Activated CD8-positive, alpha-beta memory T cell treated with anti-CD3 and anti-CD28 coated beads, Interleukin-2, amount 50 U/mL, for 1 hour (primary cell): ENCODE results near the gene GLIS1.
"Not testable (repeated sequence)": the region's sequence is repeated elsewhere in the genome, so short reads cannot be mapped to it uniquely, and the experiment has no call there.

Experiments
- DNase-seq: peaks from one replicate; pipeline ENCODE4 v3.0.0-alpha.2; 2020; ENCODE audit errors: extremely low read depth

Gene GLIS1

DNA sequence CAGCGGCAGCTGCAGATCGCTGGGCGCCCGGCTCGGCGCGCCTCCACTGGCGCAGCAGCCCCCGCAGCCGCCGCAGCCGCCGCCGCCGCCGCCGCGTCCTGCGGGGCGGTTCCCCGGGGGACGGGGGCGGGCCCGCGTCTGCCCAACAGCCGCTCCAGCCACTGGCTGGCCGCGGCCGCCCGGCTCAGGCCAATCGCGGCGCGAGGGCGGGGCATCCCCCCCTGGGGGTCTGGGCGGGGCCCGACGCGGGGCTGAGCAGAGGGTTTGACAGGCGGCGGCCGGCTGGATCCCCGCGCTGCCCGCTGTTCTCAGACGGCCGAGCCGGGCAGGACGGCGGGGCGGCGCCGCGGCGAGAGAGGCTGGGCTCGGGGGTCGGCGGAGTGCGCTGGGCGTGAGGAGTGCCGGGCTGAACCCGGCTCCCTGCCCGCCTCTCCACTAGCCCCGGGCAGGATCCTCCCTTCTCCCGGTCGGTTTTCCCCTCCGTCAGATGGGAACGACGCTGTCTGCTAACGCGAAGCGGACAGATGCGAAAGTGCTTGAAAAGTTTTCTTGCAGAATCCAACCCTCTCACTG, at the start of gene GLIS1:
Gene GLIS1, minus strand, starts transcription at position 56 of the 573 bp plus-strand sequence. CDS start 1,100 bp downstream, outside the sequence.
- DNase-seq = no peak

DNA sequence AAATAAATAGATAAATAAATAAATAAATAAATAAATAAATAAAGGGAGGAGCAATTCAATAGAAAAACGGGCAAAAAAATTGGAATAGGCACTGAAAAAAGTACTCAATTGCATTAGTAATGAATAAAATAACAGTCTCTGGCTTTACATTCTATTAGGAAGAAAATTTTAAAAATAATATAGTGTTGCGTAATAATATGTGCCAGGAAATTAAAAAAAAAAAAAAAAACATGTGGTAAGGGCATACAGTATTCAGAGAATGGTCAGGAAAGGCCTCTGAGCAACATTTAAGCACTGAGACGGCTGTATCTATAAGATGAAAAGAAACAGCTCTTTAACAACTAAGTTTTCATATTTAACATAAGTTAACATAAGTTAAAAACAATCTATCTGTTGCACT, 48.7 kb upstream of the GLIS1 start:
- no peak for DNase-seq

DNA sequence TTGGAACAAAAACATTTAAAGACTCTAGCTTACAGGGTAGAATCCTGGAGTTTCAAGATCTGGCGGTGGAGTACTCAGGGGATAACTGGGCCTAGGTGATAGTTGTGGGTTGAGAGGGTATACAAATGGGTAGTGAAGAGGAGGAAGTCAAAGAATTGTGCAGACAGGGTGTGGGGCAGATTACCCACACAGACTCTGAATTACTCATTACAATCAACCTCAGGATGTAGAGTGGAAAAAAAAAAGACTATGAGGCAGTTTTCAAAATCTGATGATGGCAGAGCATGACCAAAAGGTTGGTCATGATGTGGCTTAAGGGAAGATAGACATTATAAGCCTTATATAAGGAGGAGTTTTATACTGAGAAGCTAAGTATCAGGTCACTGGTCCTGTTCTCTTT, 44.1 kb upstream of the GLIS1 start:
- no peak for DNase-seq

DNA sequence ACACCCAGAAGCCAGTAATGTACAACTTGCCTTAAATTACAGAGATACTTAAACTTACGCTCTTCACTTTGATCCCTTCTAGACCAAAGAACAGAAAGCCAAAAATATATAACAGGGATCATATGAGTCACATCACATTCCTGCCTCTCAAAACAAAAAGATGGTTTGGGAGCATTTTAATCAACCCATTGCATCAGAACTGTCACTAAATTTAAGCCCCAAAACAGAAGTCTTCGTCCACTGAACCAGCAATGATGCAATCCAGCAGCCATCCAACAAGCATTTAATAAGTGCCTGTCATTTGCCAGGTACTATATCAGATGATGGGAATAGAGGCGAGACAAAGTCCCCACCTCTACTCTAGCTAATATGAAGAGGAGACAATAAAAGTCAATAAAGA, 42.7 kb upstream of the GLIS1 start:
- no peak for DNase-seq

DNA sequence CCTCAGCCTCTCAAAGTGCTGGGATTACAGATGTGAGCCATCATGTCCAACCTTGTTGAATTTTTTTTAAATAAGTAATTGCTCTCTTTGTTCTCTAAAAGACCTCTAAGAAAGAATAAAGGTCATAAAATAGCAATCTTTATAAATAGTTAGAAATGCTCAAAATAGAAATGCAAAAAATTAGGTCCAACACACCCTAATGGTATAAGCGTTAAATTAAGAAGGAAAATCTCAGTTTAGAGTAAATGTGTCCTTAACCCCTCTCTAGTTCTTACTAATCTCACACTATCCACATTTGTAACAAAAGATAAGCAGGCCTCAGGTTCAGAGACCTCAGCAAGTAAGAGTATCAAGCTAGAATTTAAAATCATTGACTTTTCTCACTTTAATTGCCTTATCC, 38.3 kb upstream of the GLIS1 start:
- no peak for DNase-seq

DNA sequence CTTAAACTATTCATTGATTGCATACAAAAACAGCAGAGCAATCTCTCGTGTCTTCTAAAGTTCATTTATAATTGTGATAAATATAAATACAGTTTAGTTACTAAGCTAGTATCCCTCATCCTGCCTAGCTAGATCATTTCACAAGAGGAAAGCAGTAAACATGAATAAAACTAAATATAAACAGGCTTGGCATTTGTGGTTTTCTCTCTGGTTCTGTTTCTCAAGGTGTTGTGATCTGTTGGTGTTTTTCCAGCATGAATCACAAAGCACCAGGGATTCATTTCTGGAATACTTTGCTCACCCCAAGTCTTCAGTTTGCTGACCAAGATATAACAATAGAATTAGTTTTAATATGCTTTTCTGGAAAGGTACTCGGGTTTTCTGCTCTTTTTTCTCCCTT, 32.7 kb upstream of the GLIS1 start:
- no peak for DNase-seq

DNA sequence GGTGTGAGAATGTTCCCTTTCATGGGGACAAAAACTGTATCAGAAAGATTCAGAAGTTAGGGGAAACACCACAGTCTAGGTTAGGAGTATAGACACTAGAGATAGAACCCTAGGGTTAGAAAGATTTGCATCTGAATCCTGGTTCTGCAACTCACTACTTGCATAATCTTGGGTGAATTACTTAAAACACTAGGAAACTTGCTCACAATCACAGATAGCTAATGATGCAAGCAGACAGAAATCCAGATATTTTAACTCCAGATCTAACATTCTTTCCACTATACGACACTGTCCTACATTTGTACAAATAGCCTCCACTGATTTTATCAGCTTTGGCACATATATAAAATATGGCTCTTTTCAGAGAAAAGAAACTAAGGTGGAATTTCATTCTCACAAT, 30.8 kb upstream of the GLIS1 start:
- DNase-seq = no peak

DNA sequence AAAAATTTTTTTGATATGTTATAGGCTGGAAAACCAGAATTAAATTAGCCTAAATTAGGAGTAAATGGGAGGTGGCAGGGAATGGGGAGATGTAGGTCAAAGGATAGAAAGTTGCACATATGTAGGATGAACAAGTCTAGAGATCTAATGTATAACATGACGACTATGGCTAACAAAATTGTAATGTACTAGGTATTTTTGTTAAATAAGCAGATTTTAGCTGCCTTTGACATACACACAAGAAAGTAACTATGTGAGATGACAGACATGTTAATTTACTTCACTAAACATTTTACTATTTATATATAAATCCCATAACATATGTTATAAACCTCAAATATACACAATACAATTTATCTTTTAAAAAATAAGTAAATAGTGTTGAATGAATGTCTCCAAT, 30.2 kb upstream of the GLIS1 start:
- DNase-seq = no peak

DNA sequence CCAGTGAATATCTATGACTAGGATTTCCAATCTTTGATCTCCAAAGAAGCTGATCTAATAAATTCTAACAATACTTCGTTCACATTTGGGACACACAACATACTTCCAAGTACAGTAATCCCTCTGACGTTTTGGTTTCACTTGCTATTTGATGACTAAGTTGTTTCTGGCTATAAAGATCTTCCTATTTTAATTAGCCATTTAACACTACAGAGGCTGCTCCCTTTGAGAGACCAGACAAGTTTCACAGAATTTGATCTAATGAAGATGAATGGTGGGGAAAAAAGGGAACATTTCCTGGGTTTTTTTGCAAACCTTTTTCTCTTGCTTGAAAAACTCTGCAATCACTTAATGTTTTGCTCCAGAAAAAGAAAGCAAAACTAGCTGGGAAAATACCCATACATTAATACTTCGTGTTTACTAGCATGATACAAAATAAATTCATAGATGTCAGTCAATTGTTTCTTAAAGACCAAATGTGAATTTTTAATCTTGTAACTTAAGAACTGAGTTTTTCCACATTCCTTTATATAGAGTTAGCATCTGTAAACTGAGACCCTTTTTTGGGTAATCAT, 28.0 kb upstream of the GLIS1 start:
- DNase-seq = no peak

DNA sequence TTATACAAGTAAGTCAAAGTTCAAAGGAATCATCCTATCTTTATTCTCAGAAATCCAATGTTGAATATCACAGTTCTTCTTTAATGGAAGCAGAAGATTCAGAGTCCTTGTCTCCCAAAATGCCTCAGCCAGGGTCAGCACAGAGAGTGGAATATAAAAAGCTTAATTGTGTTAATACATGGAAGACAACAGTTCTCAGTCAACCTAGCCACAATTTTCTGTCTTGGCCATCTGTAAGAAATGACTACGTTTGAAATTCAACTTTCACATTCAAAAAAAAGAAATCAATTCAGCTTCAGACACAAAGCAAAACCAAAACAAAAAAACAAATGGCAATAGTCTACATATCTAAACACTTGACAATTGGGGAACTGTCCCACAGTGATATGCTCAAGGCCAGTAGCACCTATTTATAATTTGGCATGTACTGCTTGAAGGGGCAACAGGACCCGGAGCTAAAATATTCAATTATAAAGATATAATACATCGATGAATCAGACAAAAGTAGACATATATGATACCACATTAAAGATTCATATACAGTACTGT, 27.3 kb upstream of the GLIS1 start:
- no peak for DNase-seq

DNA sequence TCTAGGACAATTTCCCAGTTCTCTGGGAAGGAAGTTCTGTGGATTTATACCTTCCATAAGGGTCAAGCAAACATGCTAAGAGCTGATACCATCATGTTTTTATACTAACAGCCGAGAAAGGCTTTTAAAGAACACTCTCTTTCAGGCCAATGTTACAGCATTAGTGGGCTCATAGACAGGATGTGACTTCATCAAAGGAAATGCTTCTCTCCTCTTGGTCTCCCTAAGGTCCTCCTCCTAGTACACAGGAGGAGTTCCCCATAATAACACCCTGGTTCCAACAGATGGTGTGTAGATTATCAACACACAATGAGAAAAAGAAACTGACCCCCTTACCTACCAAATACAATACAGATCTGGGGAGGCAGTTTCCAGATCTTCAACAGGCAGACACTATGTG, 26.7 kb upstream of the GLIS1 start:
- no peak for DNase-seq

DNA sequence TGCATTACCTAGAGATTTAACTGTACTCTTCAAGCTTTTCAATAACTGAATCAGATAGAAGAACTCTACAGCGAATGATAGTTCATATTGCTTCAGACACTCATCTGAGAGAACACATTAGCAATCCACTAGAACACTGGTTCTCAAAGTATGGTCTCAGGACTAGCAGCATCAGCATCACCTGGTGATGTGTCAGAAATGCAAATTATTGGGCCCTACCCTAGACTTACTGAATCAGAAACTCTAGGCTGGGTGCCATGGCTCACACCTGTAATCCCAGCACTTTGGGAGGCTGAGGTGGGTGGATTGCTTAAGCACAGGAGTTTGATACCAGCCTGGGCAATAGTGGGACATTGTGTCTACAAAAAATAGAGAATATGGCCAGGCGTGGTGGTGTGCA, 24.9 kb upstream of the GLIS1 start:
- DNase-seq = no peak

DNA sequence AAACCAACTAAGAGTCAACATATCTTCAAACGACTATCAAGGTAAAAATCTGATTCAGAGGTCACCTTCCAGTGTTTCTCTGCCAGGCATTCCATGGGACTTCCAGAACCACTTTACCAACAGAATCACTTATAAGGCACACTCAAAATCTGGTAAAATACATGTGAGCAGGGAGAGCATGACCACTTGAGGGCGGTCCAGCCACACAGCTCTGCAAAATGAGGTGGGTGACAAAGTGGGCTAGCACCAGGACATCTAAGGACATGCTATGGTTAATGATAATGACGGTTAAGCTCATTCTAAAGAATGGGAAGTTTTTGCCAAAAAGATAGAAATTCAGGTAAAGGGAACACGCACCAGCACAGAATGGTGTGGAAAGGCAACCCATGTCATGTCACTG, 24.5 kb upstream of the GLIS1 start:
- no peak for DNase-seq

DNA sequence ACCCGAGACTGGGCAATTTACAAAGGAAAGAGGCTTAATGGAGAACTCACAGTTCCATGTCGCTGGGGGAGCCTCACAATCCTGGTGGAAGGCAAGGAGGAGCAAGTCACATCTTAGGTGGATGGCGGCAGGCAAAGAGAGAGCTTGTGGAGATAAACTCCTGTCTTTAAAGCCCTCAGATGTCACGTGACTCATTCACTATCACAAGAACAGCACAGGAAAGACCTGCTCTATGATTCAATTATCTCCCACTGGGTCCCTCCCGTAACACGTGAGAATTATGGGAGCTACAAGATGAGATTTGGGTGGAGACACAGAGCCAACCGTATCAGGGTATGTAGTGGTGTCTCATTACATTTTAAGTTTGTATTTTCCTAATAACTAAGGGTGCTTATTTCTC, 21.5 kb upstream of the GLIS1 start:
- DNase-seq = not testable (repeated sequence)

DNA sequence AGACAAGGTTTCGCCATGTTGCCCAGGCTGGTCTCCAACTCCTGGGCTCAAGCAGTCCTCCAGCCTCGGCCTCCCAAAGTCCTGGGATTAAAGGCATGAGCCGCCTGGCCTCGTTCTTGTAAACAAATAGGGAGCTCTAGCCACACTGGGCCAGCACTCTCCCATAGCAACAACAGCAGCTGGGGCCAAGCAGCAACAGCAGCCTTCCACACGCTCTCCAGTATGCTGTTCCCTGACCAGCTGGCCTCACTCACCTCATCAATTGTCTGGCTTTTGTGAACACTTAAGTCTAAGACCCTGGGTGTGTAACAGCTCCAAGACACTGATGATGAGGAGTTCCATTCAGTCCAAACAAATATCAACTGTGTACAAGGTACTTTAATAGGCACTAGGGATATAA, 16.9 kb upstream of the GLIS1 start:
- no peak for DNase-seq

DNA sequence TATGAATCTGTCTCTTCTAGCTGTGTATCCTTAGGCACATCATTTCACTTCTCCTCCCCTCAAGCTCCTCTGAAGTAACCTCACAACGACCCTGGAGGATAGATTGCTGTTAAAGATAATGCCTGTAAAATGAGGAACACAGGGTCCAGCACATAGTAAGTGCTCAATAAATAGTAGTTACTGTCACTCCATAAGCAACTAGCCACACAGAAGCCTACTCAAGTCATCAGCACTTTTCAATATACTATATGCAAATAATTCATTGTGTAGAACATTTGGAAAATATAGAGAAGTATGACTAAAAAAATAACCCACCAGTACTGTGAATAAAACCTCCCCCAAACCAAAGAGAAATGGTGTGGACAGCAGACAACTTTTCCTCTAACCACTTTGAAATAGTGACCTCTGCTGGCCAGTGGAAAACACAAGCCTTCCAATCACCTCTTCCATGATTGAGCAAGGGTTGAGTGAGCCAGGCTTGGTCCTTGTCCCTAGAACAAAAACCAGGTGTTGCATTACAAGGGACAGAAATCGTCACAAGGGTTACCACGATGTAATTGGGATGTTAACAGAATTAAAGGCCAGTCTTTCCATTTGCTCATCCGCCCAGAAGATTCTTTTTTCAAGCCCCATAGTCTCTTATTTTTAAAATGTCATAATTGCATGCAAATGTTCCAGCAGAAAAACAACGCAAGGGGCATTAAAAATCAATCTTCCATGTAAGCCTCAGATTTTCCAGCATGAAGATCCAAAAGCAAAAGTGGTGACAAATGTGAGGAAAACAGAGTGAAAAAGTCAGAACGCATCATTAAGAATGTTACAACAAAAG, 15.7 kb upstream of the GLIS1 start:
- no peak for DNase-seq

DNA sequence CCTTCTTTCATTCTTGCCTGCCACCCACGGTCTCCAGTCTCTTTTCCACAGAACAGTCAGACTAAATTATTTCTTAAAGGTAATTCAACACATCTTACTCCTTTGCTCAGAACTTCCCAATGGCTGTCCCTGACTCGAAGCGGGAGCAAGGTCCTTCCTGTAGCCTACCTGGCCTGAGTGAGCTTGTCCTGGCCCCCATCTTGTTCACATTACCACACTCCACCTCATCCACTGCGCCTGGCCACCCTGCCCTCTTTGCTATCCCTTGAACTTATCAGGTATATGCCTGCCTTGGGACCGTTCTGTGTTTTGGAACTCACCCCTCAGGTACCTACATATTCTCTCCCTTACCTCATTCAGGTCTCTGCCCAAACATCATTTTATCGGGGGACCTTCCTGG, 13.3 kb upstream of the GLIS1 start:
- no peak for DNase-seq

DNA sequence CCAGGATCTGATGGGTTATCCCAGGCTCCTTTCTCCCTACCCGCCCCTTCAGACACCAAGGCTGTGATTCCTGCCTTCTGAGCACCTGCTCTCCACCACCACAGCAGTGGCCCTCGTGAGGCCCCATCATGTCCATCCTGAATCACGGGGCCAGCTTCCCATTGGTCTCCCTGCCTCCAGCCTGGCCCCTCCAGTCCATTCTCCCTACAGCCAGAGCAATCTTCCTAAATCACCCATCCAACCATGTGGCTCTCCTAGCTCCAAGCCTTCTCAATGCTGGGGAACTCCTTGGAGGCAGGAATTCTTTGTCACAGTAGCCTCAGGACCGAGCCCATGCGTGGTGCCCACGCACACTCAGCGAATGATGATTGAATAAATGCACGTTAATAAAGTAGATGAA, 8.9 kb upstream of the GLIS1 start:
- DNase-seq = no peak

DNA sequence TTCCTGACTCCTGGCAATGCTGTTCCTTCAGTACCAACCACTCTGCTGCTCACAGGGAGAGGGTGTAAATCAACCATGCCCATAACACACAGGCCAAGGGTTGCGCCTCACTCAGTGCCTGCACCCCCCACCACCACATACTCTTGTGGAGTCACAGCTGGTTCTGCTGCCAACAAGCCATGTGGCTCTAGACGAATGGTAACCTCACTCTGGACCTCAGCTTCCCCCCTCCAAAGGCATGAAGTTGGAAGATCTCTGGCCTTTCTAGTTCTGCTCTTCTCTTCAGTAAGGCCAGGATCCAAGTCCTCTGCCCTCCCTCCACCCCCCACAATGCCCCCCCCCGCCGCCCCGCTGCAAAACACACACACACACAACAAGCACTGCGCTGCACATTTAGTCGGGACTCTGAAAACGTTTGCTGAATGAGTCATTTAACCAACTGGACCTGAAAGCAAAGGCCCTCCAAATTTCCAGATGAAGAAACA, 1.7 kb upstream of the GLIS1 start:
- DNase-seq = no peak

DNA sequence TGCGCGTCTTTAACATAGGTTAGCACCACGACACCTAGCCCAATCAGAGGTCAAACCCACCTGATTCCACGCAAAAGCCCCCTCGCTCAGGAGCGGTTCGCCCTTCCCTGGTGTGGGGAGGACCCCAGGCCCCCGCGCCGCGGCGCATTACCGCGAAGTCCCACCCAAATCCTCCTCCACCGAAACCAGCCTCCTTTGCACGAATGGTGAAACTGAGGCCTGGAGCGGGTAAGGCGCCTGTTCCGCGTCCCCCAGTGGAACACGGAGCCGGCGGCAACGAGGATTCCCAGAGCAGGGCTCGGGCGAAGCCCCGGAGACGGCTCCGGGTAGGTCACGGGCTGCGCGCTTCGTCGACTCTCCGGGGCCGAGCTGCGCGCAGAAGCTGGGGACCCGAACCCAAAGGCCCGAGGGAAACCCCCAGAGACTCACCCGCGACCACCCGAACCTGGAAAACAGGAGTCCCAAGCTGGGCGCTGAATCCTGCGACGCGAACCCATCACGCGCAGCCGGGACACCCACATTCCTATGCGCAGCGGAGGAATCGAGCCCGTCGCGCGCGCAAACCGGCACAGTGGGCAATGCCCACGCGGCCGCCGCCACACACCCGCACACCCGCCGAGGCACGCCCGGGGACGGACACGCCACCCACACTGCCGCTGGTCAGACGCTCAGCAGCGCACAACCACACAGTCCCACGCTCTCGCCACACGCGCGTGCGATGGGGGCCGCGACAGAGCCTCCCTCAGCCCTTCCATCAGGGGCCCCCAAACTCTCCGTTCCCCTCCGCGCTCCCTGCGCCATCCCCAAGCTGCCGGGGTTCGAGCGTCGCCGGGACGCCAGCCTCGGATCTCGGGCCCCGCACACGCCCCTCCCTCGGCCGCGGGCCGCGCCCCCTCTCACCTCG, 507 bp downstream of the GLIS1 start:
- DNase-seq = no peak

DNA sequence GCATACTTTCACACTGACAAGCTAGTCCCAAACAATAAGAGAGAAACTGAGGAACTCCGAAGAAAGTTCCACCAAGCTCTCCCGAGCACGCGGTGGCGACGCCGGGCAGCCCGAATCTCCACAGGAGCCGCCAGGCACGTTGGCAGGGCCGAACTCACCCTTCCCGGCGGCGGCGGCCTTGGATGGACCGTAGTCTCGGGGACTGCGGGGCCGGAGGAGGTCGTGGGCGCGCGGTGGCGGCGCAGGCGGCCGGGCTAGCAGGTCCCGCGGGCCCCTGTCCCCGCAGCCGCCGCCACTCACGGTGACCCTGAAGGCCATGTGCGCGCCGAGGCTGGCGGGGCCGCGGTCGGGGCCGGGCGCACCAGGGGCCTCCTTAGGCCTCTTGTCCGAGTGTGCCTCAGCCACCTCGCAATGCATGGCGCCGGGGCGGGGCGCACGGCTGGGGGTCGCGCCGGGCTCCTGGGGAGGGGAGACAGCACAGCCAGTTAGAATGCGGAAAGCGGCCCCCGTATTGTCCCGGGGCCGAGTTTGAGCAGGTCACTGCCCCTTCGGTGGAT, 1.2 kb downstream of the GLIS1 start:
- no peak for DNase-seq

DNA sequence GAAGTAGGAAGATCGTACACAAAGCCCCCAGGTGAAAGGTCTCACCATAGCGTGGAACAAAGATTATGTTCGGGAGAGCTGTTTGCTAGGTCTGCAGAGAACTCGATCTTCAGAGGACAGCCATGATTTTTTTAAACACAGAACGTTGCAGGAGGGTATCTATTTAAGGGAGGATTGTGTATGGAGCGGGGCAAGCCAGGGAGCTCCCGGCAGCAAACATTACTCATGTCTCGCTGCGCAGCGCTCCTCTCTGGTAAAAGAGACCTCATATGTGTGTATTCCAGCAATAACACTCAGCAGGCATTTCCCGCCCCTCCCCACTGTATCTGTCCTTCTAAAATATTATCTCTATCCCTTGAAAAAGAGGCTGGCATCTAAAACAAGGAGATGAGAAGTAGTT, 2.7 kb downstream of the GLIS1 start:
- no peak for DNase-seq
